HCT116 (cell line): ENCODE measurements around the gene TMTC2. TPM values are rescaled to one million over a fixed set of nuclear protein-coding genes. Genes with fewer than 3 reads are reported as not detected.

Source experiments
- ATAC-seq: fragments of 200-7000 bp; cut with Tn5 transposase; 2 replicates; pipeline ENCODE4 v1.9.1; 2020; ENCODE audit warnings: mild to moderate bottlenecking, moderate library complexity
- BruUV-seq: library from RNA; stranded (reverse); fragments of 400-500 nt; replicated peaks from 2 replicates; lab custom pipeline; 2021; lab: Mats Ljungman, UMichigan
- CTCF ChIA-PET: fragments of 300-600 bp; sonication (Branson Sonifier 250); formaldehyde crosslinking; loops from one replicate; lab custom pipeline; 2021; ENCODE audit warnings: antibody characterized with exemption; lab: Charles Lee
- POLR2A ChIA-PET: fragments of 300-600, 350-600 bp; sonication (Branson Sonifier 250); formaldehyde crosslinking; loops from one replicate; lab custom pipeline; 2021; ENCODE audit warnings: antibody characterized with exemption; lab: Charles Lee
- RAD21 ChIA-PET, 2 experiments: fragments of 300-600 bp; sonication (Branson Sonifier 250); formaldehyde crosslinking; loops; one replicate each; lab custom pipeline; 2023; ENCODE audit warnings: low total read pairs in 2 of 2; ENCODE audit not compliant: uncharacterized antibody in 2 of 2, unreplicated experiment in 2 of 2, low non-redundant PET in 1 of 2; lab: Charles Lee
- DNase-seq: peaks from one replicate; pipeline ENCODE4 v3.0.0-alpha.2; 2010; ENCODE audit warnings: low read depth, low spot score
- H2AFZ ChIP-seq: fragments of 200-600 bp; shearing (Covaris generic), sonication (generic); 2 replicates; pipeline ENCODE4 v1.6.1; 2017; ENCODE audit warnings: low read depth, mixed run types, mixed read lengths, antibody characterized with exemption, low read length; ENCODE audit not compliant: poor library complexity, severe bottlenecking
- H3K27ac ChIP-seq: 2 replicates; pipeline ENCODE4 v1.5.1; 2012; ENCODE audit warnings: low read depth, low read length
- H3K27me3 ChIP-seq: fragments of 200-600 bp; sonication (generic); 2 replicates; pipeline ENCODE4 v1.6.1; 2016; ENCODE audit warnings: mixed run types, low read length, mixed read lengths; ENCODE audit not compliant: insufficient read depth
- H3K36me3 ChIP-seq, 2 experiments: fragments of 200-500 bp in 1 of 2; fragments of 200-600 bp in 1 of 2; sonication (Bioruptor generic) in 1 of 2; sonication (generic) in 1 of 2; 2 replicates each; pipeline versions ENCODE4 v1.5.1 to v1.6.1; 2014 to 2016; ENCODE audit warnings: low read length in 2 of 2, inconsistent platforms in 1 of 2, mixed read lengths in 1 of 2, mixed run types in 1 of 2; ENCODE audit not compliant: insufficient read depth in 2 of 2, control insufficient read depth in 1 of 2
- H3K4me1 ChIP-seq, 2 experiments: fragments of 200-600 bp in 1 of 2; sonication (generic) in 1 of 2; 2 replicates each; pipeline versions ENCODE4 v1.5.1 to v1.6.1; 2012 to 2017; ENCODE audit warnings: low read length in 2 of 2, inconsistent platforms in 1 of 2, mild to moderate bottlenecking in 1 of 2, mixed read lengths in 1 of 2, mixed run types in 1 of 2, moderate library complexity in 1 of 2; ENCODE audit not compliant: insufficient read depth in 2 of 2, control insufficient read depth in 1 of 2
- H3K4me2 ChIP-seq: fragments of 200-600 bp; sonication (generic); 2 replicates; pipeline ENCODE4 v1.6.1; 2017; ENCODE audit warnings: mixed run types, low read length, mixed read lengths
- H3K4me3 ChIP-seq, 2 experiments: fragments of 200-600 bp in 1 of 2; sonication (generic) in 1 of 2; replicated peaks in 1 of 2; 2 replicates each; pipeline ENCODE4 v1.5.1; 2011 to 2016; ENCODE audit warnings: low read length in 2 of 2, control low read depth in 1 of 2, low read depth in 1 of 2, mild to moderate bottlenecking in 1 of 2, mixed read lengths in 1 of 2, mixed run types in 1 of 2
- H3K79me2 ChIP-seq: fragments of 200-600 bp; sonication (generic); 2 replicates; pipeline ENCODE4 v1.6.1; 2017; ENCODE audit warnings: mild to moderate bottlenecking, mixed run types, low read length, moderate library complexity, mixed read lengths; ENCODE audit not compliant: insufficient read depth
- H3K9ac ChIP-seq: fragments of 200-600 bp; sonication (generic); 2 replicates; pipeline ENCODE4 v1.6.1; 2016; ENCODE audit warnings: low read length, mixed read lengths
- H3K9me2 ChIP-seq: fragments of 200-600 bp; sonication (generic), shearing (Covaris generic); 2 replicates; pipeline ENCODE4 v1.6.1; 2017; ENCODE audit warnings: mixed run types, mild to moderate bottlenecking, moderate library complexity; ENCODE audit not compliant: insufficient read depth
- H3K9me3 ChIP-seq, 2 experiments: fragments of 200-500 bp in 1 of 2; fragments of 200-600 bp in 1 of 2; sonication (Bioruptor generic) in 1 of 2; sonication (generic) in 1 of 2; 2 replicates each; pipeline ENCODE4 v1.6.1; 2014 to 2017; ENCODE audit warnings: low read length in 2 of 2, mixed read lengths in 2 of 2, inconsistent platforms in 1 of 2, low read depth in 1 of 2, mild to moderate bottlenecking in 1 of 2, mixed run types in 1 of 2, moderate library complexity in 1 of 2; ENCODE audit not compliant: control insufficient read depth in 1 of 2, insufficient read depth in 1 of 2
- H4K20me1 ChIP-seq: fragments of 200-600 bp; sonication (generic), shearing (Covaris generic); 2 replicates; pipeline ENCODE4 v1.6.1; 2017; ENCODE audit warnings: mixed run types, mild to moderate bottlenecking, moderate library complexity; ENCODE audit not compliant: insufficient read depth
- EGR1 ChIP-seq: IDR thresholded peaks from 2 replicates; pipeline ENCODE4 v1.6.1; 2012; ENCODE audit warnings: low read depth
- ELF1 ChIP-seq: IDR thresholded peaks from 2 replicates; pipeline ENCODE4 v1.6.1; 2012; ENCODE audit warnings: low read depth, borderline replicate concordance
- EZH2 ChIP-seq: fragments of 200-600 bp; sonication (generic); IDR thresholded peaks from 2 replicates; pipeline ENCODE4 v1.6.1; 2017; ENCODE audit warnings: antibody characterized with exemption, mixed run types
- EZH2phosphoT487 ChIP-seq: fragments of 200-600 bp; IDR thresholded peaks from 2 replicates; pipeline ENCODE4 v1.6.1; 2018; ENCODE audit warnings: antibody characterized with exemption, borderline replicate concordance
- POLR2A ChIP-seq: IDR thresholded peaks from 2 replicates; pipeline ENCODE4 v1.7.0; 2011; ENCODE audit warnings: borderline replicate concordance; ENCODE audit not compliant: insufficient read depth, insufficient read length; ENCODE audit errors: extremely low read depth
- RAD21 ChIP-seq: IDR thresholded peaks from 2 replicates; pipeline ENCODE4 v1.6.1; 2012; ENCODE audit warnings: low read depth, mild to moderate bottlenecking
- SIN3A ChIP-seq: IDR thresholded peaks from 2 replicates; pipeline ENCODE4 v1.6.1; 2012; ENCODE audit warnings: low read depth
- SP1 ChIP-seq: IDR thresholded peaks from 2 replicates; pipeline ENCODE4 v1.6.1; 2012; ENCODE audit warnings: low read depth
- TCF7L2 ChIP-seq: IDR thresholded peaks from 2 replicates; pipeline ENCODE4 v1.7.0; 2011; ENCODE audit warnings: borderline replicate concordance, inconsistent platforms; ENCODE audit not compliant: insufficient read depth, insufficient read length; ENCODE audit errors: extremely low read depth
- intact Hi-C: fragments of 100-400 bp; cut with micrococcal nuclease; formaldehyde crosslinking; loops from 2 replicates; pipeline ENCODE4 v1.10.0; 2022
- total RNA-seq: library from RNA; stranded (reverse); gene quantifications from one replicate; pipeline ENCODE4 v1.2.1, GENCODE V29; 2021; ENCODE audit not compliant: unreplicated experiment
- TF ChIP-seq, protein P1 (sequence below): IDR thresholded peaks from 2 replicates; pipeline ENCODE4 v1.6.1; 2012; ENCODE audit warnings: low read depth
- TF ChIP-seq, protein P2 (sequence below): IDR thresholded peaks from 2 replicates; pipeline ENCODE4 v1.6.1; 2011; ENCODE audit warnings: mild to moderate bottlenecking, low read length, moderate library complexity; ENCODE audit not compliant: insufficient replicate concordance; ENCODE audit errors: extremely low read depth
- TF ChIP-seq, protein P3 (sequence below), 3 experiments: fragments of 200-600 bp in 1 of 3; sonication (generic) in 1 of 3; IDR thresholded peaks in 2 of 3; conservative IDR thresholded peaks in 1 of 3; 2 replicates each; pipeline ENCODE4 v1.5.1; 2012 to 2017; ENCODE audit warnings: low read depth in 2 of 3, low read length in 2 of 3, antibody characterized with exemption in 1 of 3, borderline replicate concordance in 1 of 3, control low read depth in 1 of 3, mild to moderate bottlenecking in 1 of 3, mixed read lengths in 1 of 3, mixed run types in 1 of 3, moderate library complexity in 1 of 3; ENCODE audit not compliant: insufficient read depth in 1 of 3

TMTC2 gene
- total RNA-seq, 1 experiment from 2014 or later = 11.5 TPM

DNA sequence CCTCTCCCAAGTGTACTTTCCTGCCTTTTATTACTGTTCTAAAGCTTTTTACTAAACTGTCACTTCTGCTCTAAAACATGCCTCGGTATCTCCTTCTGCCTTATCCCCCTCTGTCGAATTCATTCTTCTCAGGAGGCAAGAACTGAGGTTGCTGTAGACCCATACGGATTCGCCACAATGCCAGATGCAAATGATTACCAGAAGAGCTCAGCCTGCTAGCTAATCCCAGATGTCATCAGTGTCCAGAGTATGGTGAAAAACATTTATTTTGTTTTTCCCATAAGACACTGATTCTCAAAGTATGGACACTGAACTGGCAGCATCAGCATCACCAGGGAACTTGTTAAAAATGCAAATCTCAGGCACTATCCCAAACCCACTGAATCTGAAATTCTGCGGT is 359.3 kb downstream of the TMTC2 start:
- H3K27ac ChIP-seq = no peak overlapping the region
- H4K20me1 ChIP-seq = no peaks in the 10 kb centered on the region
- BruUV-seq = no TSS peak
- ATAC-seq = no peak
- no peaks in the 10 kb centered on the region for H3K79me2 ChIP-seq
- CTCF ChIA-PET = no interaction called here
- H3K9ac ChIP-seq = no peak overlapping the region
- no peak overlapping the region for H2AFZ ChIP-seq
- POLR2A ChIA-PET = no interaction called here
- no peaks in the 10 kb centered on the region for H3K9me3 ChIP-seq
- H3K4me1 ChIP-seq = no peaks in the 10 kb centered on the region
- H3K27me3 ChIP-seq = no peaks in the 10 kb centered on the region
- H3K9me2 ChIP-seq = no peaks in the 10 kb centered on the region
- no peak overlapping the region for H3K4me3 ChIP-seq
- DNase-seq = no peak
- TF ChIP-seq SIN3A (no peak), TCF7L2 (no peak), POLR2A (no peak), EZH2phosphoT487 (no peak), EZH2 (no peak), ELF1 (no peak), SP1 (no peak), EGR1 (no peak), RAD21 (no peak)
- TF ChIP-seq, protein P1, sequence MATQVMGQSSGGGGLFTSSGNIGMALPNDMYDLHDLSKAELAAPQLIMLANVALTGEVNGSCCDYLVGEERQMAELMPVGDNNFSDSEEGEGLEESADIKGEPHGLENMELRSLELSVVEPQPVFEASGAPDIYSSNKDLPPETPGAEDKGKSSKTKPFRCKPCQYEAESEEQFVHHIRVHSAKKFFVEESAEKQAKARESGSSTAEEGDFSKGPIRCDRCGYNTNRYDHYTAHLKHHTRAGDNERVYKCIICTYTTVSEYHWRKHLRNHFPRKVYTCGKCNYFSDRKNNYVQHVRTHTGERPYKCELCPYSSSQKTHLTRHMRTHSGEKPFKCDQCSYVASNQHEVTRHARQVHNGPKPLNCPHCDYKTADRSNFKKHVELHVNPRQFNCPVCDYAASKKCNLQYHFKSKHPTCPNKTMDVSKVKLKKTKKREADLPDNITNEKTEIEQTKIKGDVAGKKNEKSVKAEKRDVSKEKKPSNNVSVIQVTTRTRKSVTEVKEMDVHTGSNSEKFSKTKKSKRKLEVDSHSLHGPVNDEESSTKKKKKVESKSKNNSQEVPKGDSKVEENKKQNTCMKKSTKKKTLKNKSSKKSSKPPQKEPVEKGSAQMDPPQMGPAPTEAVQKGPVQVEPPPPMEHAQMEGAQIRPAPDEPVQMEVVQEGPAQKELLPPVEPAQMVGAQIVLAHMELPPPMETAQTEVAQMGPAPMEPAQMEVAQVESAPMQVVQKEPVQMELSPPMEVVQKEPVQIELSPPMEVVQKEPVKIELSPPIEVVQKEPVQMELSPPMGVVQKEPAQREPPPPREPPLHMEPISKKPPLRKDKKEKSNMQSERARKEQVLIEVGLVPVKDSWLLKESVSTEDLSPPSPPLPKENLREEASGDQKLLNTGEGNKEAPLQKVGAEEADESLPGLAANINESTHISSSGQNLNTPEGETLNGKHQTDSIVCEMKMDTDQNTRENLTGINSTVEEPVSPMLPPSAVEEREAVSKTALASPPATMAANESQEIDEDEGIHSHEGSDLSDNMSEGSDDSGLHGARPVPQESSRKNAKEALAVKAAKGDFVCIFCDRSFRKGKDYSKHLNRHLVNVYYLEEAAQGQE = no peak
- TF ChIP-seq, protein P2, sequence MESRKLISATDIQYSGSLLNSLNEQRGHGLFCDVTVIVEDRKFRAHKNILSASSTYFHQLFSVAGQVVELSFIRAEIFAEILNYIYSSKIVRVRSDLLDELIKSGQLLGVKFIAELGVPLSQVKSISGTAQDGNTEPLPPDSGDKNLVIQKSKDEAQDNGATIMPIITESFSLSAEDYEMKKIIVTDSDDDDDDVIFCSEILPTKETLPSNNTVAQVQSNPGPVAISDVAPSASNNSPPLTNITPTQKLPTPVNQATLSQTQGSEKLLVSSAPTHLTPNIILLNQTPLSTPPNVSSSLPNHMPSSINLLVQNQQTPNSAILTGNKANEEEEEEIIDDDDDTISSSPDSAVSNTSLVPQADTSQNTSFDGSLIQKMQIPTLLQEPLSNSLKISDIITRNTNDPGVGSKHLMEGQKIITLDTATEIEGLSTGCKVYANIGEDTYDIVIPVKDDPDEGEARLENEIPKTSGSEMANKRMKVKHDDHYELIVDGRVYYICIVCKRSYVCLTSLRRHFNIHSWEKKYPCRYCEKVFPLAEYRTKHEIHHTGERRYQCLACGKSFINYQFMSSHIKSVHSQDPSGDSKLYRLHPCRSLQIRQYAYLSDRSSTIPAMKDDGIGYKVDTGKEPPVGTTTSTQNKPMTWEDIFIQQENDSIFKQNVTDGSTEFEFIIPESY = no peak
- TF ChIP-seq, protein P3, sequence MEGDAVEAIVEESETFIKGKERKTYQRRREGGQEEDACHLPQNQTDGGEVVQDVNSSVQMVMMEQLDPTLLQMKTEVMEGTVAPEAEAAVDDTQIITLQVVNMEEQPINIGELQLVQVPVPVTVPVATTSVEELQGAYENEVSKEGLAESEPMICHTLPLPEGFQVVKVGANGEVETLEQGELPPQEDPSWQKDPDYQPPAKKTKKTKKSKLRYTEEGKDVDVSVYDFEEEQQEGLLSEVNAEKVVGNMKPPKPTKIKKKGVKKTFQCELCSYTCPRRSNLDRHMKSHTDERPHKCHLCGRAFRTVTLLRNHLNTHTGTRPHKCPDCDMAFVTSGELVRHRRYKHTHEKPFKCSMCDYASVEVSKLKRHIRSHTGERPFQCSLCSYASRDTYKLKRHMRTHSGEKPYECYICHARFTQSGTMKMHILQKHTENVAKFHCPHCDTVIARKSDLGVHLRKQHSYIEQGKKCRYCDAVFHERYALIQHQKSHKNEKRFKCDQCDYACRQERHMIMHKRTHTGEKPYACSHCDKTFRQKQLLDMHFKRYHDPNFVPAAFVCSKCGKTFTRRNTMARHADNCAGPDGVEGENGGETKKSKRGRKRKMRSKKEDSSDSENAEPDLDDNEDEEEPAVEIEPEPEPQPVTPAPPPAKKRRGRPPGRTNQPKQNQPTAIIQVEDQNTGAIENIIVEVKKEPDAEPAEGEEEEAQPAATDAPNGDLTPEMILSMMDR (IDR thresholded peaks at IDR 0.05 in 2 of 3, conservative IDR thresholded peaks at IDR 0.05 in 1 of 3; ENCODE audit: borderline replicate concordance in 1 of 3, insufficient read depth in 1 of 3, low read depth in 2 of 3, low read length in 2 of 3) = no peak
- RAD21 ChIA-PET = no interaction called here
- H3K4me2 ChIP-seq = no peak overlapping the region
- intact Hi-C loops = no loop called here
- H3K36me3 ChIP-seq = no peaks in the 10 kb centered on the region
